ENCODE measurements around the gene TXNDC2.
"Not testable (repeated sequence)": the region's sequence is repeated elsewhere in the genome, so short reads cannot be mapped to it uniquely, and the experiment has no call there.

TXNDC2 gene

DNA sequence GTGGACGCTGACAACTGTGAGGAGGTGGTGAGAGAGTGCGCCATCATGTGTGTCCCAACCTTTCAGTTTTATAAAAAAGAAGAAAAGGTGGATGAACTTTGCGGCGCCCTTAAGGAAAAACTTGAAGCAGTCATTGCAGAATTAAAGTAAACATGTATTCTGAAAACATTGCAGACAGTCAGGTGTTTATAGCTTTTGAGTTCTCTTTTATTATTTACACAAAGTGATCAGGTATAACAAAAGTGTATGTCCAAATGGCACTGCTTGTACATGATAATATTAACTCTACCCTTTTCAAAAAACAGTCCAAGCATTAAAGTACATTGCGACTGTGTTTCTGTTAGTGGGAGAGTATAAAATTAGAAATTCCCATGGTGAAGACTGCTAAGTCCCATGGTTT, 2.2 kb downstream of the TXNDC2 start:
- no peak for DNase-seq

GRCh38 chr18:9890196-9890595, 4.4 kb downstream of the TXNDC2 start:
- DNase-seq, result no peak

DNA sequence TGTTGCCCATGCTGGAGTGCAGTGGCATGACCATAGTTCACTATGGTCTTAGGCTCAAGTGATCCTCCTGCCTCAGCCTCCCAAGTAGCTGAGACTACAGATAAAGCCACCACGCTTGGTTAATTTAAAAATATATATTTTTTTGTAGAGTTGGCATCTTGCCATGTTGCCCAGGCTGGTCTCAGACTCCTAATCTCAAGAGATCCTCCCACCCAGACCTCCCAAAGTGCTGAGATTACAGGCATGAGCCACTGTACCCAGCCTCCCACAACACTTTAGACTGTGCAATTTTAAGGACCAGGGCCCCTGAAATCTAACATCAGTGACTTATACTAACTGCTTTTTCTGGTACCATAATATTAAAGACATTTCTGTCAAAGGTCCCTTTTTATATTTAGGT, 5.2 kb downstream of the TXNDC2 start:
- DNase-seq, result no peak

DNA sequence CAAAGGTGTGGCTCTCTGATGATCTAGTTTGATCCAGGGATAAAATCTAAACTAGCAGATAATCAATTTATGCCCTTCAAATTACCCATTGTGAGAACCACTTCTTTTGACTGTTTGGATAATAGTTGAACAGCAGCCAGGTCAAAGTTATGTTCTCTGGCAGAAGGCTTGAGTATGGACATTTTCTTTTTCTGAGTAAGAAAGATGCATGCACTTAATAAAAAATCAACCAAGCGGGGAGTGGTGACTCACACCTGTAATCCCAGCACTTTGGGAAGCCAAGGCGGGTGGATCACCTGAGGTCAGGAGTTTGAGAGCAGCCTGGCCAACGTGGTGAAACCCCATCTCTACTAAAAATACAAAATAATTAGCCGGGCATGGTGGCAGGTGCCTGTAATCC, 5.7 kb downstream of the TXNDC2 start:
- DNase-seq, result not testable (repeated sequence)

- DNase-seq, result no peak
These were observed 8.8 kb downstream of the TXNDC2 start for GRCh38 chr18:9894454-9895068.

GRCh38 chr18:9897129-9897528, 11.4 kb downstream of the TXNDC2 start:
- no peak for DNase-seq

DNA sequence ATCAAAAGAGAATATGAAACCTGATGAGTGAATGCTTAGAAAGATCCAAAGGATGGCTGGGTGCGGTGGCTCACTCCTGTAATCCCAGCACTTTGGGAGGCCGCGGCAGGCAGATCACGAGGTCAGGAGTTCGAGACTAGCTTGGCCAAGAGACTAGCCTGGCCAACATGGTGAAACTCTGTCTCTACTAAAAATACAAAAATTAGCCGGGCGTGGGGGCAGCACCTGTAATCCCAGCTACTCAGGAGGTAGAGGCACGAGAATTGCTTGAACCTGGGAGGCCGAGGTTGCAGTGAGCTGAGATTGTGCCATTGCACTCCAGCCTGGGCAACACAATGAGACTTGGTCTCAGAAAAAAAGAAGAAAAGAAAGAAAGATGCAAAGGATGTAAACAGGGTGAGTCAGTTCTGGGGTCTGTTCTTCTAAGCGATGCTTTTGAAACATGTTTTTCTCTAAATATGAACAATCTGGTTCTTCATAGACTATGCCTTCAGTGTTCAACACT, 12.1 kb downstream of the TXNDC2 start:
- DNase-seq, result not testable (repeated sequence)

GRCh38 chr18:9898792-9899549, 13.2 kb downstream of the TXNDC2 start:
- DNase-seq, result peak; percentile 72

GRCh38 chr18:9899550-9899930, 13.8 kb downstream of the TXNDC2 start:
- DNase-seq, result not testable (repeated sequence)

DNA sequence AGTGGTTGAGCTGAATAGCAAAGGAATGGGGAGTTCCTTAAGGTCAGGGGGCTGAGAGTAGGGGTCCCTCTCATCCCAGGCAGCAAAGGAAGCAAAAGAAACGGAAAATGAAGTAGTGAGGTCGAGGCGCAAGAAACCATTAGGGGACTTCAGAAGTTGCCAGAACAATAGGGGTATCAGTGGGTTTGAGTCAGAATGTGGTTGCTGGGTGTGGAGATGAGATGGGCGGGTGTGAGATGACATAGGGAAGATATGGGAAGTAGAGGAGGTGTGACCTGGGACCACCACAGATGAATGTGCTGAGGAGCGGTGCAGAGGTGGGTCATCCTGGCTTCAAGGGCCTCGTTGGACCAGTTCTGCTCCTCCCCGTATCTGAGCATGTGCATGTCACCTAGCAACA, 14.9 kb downstream of the TXNDC2 start:
- no peak for DNase-seq

DNA sequence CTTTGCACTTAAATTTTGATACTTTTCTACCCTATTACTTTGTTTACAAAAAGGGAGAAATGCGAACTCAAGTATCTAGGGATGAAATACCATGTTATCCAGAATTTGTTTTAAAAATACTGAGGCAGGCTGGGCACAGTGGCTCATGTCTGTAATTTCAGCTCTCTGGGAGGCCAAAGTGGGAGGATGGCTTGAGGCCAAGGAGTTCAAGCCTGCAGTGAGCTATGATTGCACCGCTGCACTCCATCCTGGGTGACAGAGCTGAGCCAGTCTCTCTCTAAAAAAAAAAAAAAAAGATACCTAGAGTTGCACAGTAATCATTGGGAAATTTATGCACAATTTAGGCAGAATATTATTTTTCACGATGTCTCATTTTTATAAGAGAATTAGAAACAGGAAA, 15.6 kb downstream of the TXNDC2 start:
- peak; percentile 5 for DNase-seq

DNA sequence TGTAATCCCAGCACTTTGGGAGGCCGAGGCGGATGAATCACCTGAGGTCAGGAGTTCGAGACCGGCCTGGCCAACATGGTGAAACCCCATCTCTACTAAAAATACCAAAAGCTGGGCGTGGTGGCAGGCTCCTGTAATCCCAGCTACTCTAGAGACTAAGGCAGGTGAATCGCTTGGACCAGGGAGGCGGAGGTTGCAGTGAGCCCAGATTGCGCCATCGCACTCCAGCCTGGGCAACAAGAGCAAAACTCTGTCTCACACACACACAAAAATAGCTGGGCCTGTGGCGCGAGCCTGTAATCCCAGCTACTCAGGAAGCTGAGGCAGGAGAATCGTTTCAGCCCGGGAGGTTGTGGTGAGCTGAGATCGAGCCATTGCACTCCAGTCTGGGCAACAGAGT, 16.5 kb downstream of the TXNDC2 start:
- DNase-seq, result not testable (repeated sequence)

DNA sequence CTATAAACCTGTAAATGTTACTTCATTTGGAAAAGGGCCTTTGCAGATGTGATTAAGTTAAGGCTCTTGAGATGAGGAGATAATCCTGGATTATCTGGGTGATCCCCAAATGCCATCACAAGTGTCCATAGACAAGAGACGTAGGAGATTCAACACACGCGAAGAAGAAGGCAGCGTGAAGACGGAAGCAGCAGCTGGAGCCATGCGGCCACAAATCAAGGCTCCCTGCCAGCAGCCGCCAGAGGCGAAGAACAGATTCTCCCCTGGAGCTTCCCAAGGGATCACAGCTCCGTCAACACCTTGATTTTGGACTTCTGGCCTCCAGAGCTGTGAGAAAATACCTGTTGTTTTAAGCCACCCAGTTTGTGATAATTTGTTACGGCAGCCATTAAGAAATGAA, 17.1 kb downstream of the TXNDC2 start:
- peak; percentile 79 for DNase-seq

DNA sequence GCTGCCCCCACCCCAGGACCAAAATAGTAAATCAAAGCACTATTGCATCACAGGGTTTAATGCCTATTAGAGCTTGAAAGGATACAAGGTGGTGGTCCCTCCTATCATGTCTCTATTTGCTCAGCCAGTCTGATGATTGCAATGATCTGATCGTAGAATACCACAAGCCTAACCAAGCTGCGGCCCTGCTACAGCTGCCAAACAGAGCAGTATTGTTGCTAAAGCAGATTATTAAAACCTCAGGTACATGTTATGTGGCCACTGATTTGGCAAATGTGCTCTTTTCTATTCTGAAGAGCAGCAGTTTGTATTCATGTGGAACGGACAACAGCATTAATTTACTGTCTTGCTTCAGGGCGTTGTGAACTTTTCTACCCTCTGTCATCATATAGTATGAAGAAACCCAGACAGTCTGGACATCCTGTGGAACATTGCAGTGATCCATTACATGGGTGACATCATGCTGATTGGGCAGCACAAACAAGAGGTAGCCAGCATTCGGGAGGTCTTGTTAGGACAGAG, 19.7 kb downstream of the TXNDC2 start:
- no peak for DNase-seq

GRCh38 chr18:9906481-9906880, 20.7 kb downstream of the TXNDC2 start:
- no peak for DNase-seq

DNA sequence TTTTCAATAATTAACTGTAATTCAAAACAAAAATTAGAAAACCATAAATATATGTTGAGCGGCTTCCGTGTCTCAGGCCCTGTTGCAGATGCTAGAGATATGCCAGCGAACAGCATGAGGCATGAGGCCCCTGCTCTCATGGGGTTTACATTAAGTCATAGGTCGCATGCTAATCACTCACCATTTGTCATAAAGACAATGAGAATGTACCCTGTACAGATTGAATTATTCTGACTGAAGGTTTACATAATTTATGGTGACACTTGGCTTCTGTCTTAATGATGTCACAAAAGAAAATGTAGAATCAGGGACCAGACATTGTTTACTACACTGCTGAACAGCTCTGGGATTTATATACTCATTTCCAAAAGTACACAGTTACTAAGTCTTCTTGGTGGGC, 22.1 kb downstream of the TXNDC2 start:
- DNase-seq, result no peak

GRCh38 chr18:9910071-9910470, 24.3 kb downstream of the TXNDC2 start:
- no peak for DNase-seq

DNA sequence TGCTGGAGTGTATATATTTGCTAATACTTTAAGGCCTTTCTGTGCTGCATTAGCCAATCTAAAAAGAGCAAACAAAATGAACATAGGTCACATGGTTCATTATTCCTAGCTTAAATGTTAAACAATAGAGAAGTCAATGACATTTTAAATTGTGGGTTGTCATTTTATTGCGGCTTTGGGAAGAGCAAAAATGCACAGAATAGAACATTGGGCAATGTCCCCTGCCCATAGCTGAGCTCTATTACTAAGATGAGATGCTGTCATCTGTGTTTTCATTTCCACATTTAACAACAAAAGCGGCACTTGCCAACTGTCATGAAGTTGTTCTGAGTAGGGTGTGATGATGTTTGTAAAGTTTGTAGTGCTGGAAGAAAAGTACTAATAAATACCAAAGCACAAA, 24.9 kb downstream of the TXNDC2 start:
- DNase-seq, result no peak

DNA sequence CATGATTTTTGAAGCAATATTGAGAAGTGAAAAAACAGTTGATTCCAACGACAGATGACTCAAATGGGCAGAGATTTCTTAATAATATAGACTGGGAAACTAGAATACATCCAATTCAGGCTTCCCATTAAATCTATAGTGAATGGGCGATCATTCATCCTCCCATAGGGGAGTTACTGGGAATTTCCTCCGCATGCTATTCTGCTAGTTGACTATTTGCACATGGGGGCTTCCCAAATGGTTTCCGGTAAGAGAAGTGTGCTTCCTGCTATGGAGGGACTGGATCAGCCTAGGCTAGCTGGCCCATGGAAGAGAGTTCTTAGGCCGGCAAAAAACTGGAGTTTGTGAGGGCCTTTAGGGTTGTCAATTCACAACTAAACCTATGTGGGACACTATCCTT, 25.5 kb downstream of the TXNDC2 start:
- DNase-seq, result no peak

DNA sequence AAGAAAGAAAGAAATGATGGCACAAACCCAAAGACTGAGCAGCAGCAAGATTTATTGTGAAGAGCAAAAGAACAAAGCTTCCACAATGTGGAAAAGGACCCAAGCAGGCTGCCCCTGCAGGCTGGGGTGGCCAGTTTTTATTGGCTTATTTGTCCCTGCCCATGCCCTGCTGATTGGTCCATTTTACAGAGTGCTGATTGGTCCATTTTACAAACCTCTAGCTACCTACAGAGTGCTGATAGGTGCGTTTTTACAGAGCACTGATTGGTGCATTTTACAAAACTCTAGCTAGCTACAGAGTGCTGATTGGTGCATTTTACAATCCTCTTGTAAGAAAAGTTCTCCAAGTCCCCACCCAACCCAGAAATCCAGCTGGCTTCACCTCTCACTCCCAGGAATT, 26.5 kb downstream of the TXNDC2 start:
- DNase-seq, result not testable (repeated sequence)

GRCh38 chr18:9913151-9913525, 27.4 kb downstream of the TXNDC2 start:
- DNase-seq, result no peak

GRCh38 chr18:9913526-9914333, 28.0 kb downstream of the TXNDC2 start, which contains the start of gene VAPA:
TSS of gene VAPA (plus strand) at chr18:9914016. CDS start at chr18:9914257, 241 bp downstream.
- peak; percentile 97 for DNase-seq

GRCh38 chr18:9914334-9914583, 28.5 kb downstream of the TXNDC2 start:
- DNase-seq, result peak; percentile 17
